H1 (cell line): ENCODE data around the gene ZBTB40. TPM values are rescaled to one million over a fixed set of nuclear protein-coding genes. Genes with fewer than 3 reads are reported as not detected.

Source experiments
- CTCF ChIA-PET: fragments of 300-600 bp; sonication (Branson Sonifier 250); formaldehyde crosslinking; loops from one replicate; lab custom pipeline; 2021; ENCODE audit not compliant: partially characterized antibody; lab: Charles Lee
- POLR2A ChIA-PET: fragments of 300-600 bp; sonication (Branson Sonifier 250); formaldehyde crosslinking; loops from one replicate; lab custom pipeline; 2021; ENCODE audit warnings: inconsistent platforms; ENCODE audit not compliant: partially characterized antibody; lab: Charles Lee
- DNase-seq, 2 experiments: peaks; one replicate each; pipeline versions ENCODE4 v3.0.0 to v3.0.0-alpha.2; 2010 to 2022; ENCODE audit warnings: low spot score in 2 of 2, low read depth in 1 of 2, mixed read lengths in 1 of 2
- FAIRE-seq: peaks from 2 replicates; lab custom pipeline; 2011; peaks lifted over from hg19 to GRCh38; lab: Jason Lieb, UNC
- H2AFZ ChIP-seq: 2 replicates; pipeline ENCODE4 v1.8.1; 2012; ENCODE audit warnings: low read length, inconsistent platforms
- H2AK5ac ChIP-seq: 2 replicates; pipeline ENCODE4 v1.6.1; 2013; ENCODE audit warnings: low read depth, low read length
- H2BK120ac ChIP-seq: replicated peaks from 2 replicates; pipeline ENCODE3; 2013; ENCODE audit warnings: low read depth, low read length, inconsistent platforms
- H2BK12ac ChIP-seq: 2 replicates; pipeline ENCODE4 v1.6.1; 2013; ENCODE audit warnings: low read depth, low read length
- H2BK15ac ChIP-seq: 2 replicates; pipeline ENCODE4 v1.6.1; 2013; ENCODE audit warnings: low read length
- H2BK20ac ChIP-seq: 2 replicates; pipeline ENCODE4 v1.6.1; 2013; ENCODE audit warnings: low read length
- H2BK5ac ChIP-seq: 2 replicates; pipeline ENCODE4 v1.6.1; 2013; ENCODE audit warnings: low read depth, low read length
- H3K14ac ChIP-seq: 2 replicates; pipeline ENCODE4 v1.6.1; 2013; ENCODE audit warnings: inconsistent platforms; ENCODE audit not compliant: insufficient read length
- H3K18ac ChIP-seq: 2 replicates; pipeline ENCODE4 v1.6.1; 2013; ENCODE audit warnings: low read length; ENCODE audit errors: extremely low read depth
- H3K23ac ChIP-seq: 2 replicates; pipeline ENCODE4 v1.6.1; 2013; ENCODE audit warnings: inconsistent platforms; ENCODE audit not compliant: insufficient read length
- H3K23me2 ChIP-seq: 2 replicates; pipeline ENCODE4 v1.6.1; 2013; ENCODE audit warnings: low read depth, low read length
- H3K27ac ChIP-seq: 2 replicates; pipeline ENCODE4 v1.6.1; 2011; ENCODE audit warnings: low read depth, low read length, inconsistent platforms
- H3K27me3 ChIP-seq, 4 experiments: replicated peaks in 1 of 4; 1 replicate in 1 of 4; 2 replicates in 3 of 4; pipeline versions ENCODE4 v1.6.1 to v1.8.1; 2011 to 2013; ENCODE audit warnings: low read length in 3 of 4, mild to moderate bottlenecking in 3 of 4, inconsistent platforms in 2 of 4, mixed read lengths in 2 of 4, moderate library complexity in 1 of 4; ENCODE audit not compliant: control insufficient read depth in 3 of 4, insufficient read depth in 3 of 4; ENCODE audit errors: extremely low read depth in 1 of 4
- H3K36me3 ChIP-seq, 4 experiments: 2 replicates each; pipeline versions ENCODE4 v1.6.1 to v1.8.1; 2011 to 2013; ENCODE audit warnings: mild to moderate bottlenecking in 4 of 4, low read length in 3 of 4, moderate library complexity in 2 of 4, control low read depth in 1 of 4, inconsistent platforms in 1 of 4; ENCODE audit not compliant: insufficient read depth in 4 of 4, control insufficient read depth in 2 of 4
- H3K4ac ChIP-seq: replicated peaks from 2 replicates; pipeline ENCODE3; 2013; ENCODE audit warnings: low read length, low read depth, mixed read lengths, inconsistent platforms; ENCODE audit not compliant: insufficient read length
- H3K4me1 ChIP-seq, 4 experiments: replicated peaks in 1 of 4; 1 replicate in 1 of 4; 2 replicates in 3 of 4; pipeline versions ENCODE4 v1.6.1 to v1.8.1; 2011 to 2013; ENCODE audit warnings: low read length in 3 of 4, inconsistent platforms in 2 of 4, mixed read lengths in 1 of 4; ENCODE audit not compliant: insufficient read depth in 4 of 4, control insufficient read depth in 3 of 4
- H3K4me2 ChIP-seq, 2 experiments: 2 replicates each; pipeline versions ENCODE4 v1.6.1 to v1.8.1; 2011 to 2013; ENCODE audit warnings: low read depth in 2 of 2, low read length in 2 of 2, control low read depth in 1 of 2, inconsistent platforms in 1 of 2, mild to moderate bottlenecking in 1 of 2; ENCODE audit not compliant: insufficient read depth in 1 of 2
- H3K4me3 ChIP-seq, 4 experiments: fragments of 200-600, 300-600 bp in 1 of 4; sonication (generic), shearing (Covaris generic), sonication (Bioruptor Twin) in 1 of 4; 2 replicates each; pipeline versions ENCODE4 v1.5.1 to v1.8.1; 2011 to 2016; ENCODE audit warnings: low read length in 4 of 4, low read depth in 3 of 4, control low read depth in 2 of 4, inconsistent platforms in 2 of 4, mild to moderate bottlenecking in 2 of 4, mixed read lengths in 1 of 4, moderate library complexity in 1 of 4; ENCODE audit not compliant: insufficient read depth in 2 of 4; ENCODE audit errors: extremely low read depth in 1 of 4
- H3K56ac ChIP-seq: replicated peaks from 2 replicates; pipeline ENCODE3; 2013; ENCODE audit warnings: low read depth, mild to moderate bottlenecking, mixed read lengths, low read length, inconsistent platforms; ENCODE audit not compliant: insufficient read length
- H3K79me1 ChIP-seq: 2 replicates; pipeline ENCODE4 v1.6.1; 2013; ENCODE audit warnings: low read depth, low read length, control low read depth
- H3K79me2 ChIP-seq, 2 experiments: 2 replicates each; pipeline versions ENCODE4 v1.6.1 to v1.8.1; 2012 to 2013; ENCODE audit warnings: low read length in 2 of 2, mild to moderate bottlenecking in 2 of 2, inconsistent platforms in 1 of 2; ENCODE audit not compliant: insufficient read depth in 2 of 2, control insufficient read depth in 1 of 2
- H3K9ac ChIP-seq, 4 experiments: replicated peaks in 1 of 4; 1 replicate in 1 of 4; 2 replicates in 3 of 4; pipeline versions ENCODE4 v1.6.1 to v1.8.1; 2011 to 2013; ENCODE audit warnings: low read depth in 3 of 4, low read length in 3 of 4, control low read depth in 2 of 4, mild to moderate bottlenecking in 2 of 4, moderate library complexity in 2 of 4, inconsistent platforms in 1 of 4; ENCODE audit errors: extremely low read depth in 1 of 4
- H3K9me3 ChIP-seq, 2 experiments: 2 replicates each; pipeline versions ENCODE4 v1.6.1 to v1.8.1; 2012 to 2013; ENCODE audit warnings: mild to moderate bottlenecking in 2 of 2, moderate library complexity in 2 of 2, control low read depth in 1 of 2, inconsistent platforms in 1 of 2, low read depth in 1 of 2, low read length in 1 of 2, mixed read lengths in 1 of 2; ENCODE audit not compliant: insufficient read depth in 2 of 2
- H4K20me1 ChIP-seq, 2 experiments: replicated peaks in 1 of 2; 2 replicates each; pipeline versions ENCODE3 to v1.8.1; 2011 to 2013; ENCODE audit warnings: inconsistent platforms in 2 of 2, low read length in 2 of 2, mild to moderate bottlenecking in 1 of 2; ENCODE audit not compliant: insufficient read depth in 2 of 2, control insufficient read depth in 1 of 2
- H4K5ac ChIP-seq: 2 replicates; pipeline ENCODE4 v1.6.1; 2013; ENCODE audit warnings: low read length, low read depth, mixed read lengths, inconsistent platforms; ENCODE audit not compliant: insufficient read length
- H4K8ac ChIP-seq: 2 replicates; pipeline ENCODE4 v1.8.0; 2013; ENCODE audit warnings: mild to moderate bottlenecking, moderate library complexity, low read length, inconsistent platforms; ENCODE audit not compliant: insufficient read depth; ENCODE audit errors: extremely low read depth
- H4K91ac ChIP-seq: replicated peaks from 2 replicates; pipeline ENCODE3; 2013; ENCODE audit warnings: low read length, mixed read lengths, inconsistent platforms; ENCODE audit not compliant: insufficient read length
- SIN3A ChIP-seq, 2 experiments: IDR thresholded peaks in 1 of 2; conservative IDR thresholded peaks in 1 of 2; 2 replicates each; pipeline ENCODE4 v1.6.1; 2011 to 2012; ENCODE audit warnings: low read length in 2 of 2, improper control_type of control experiment in 1 of 2, low read depth in 1 of 2, mild to moderate bottlenecking in 1 of 2
- WGBS, 2 experiments: shearing (Covaris generic) in 1 of 2; methylation state at CpG; one replicate each; pipeline versions ENCODE4 v1.1.6 to v1.1.7; 2013 to 2015; ENCODE audit warnings: low lambda C conversion rate in 2 of 2, mixed read lengths in 2 of 2, inconsistent platforms in 1 of 2, low coverage in 1 of 2, missing lambda C conversion rate in 1 of 2; ENCODE audit not compliant: insufficient replicate concordance in 2 of 2, insufficient coverage in 1 of 2, insufficient read length in 1 of 2; ENCODE audit errors: extremely low coverage in 1 of 2, missing lambda C conversion rate in 1 of 2; 5-methylcytosine and 5-hydroxymethylcytosine counted together
- polyA plus RNA-seq, 7 experiments: library from polyadenylated mRNA; depleted of rRNA in 3 of 7; stranded (reverse) in 5 of 7; unstranded in 2 of 7; fragments of >200 nt in 5 of 7; fragments of 200-250 nt in 2 of 7; gene quantifications; 1 replicate in 5 of 7; 2 replicates in 1 of 7; 4 replicates in 1 of 7; pipeline versions ENCODE4 v1.2.1 to v1.2.3, GENCODE V29; 2011 to 2013; ENCODE audit warnings: missing spikeins in 2 of 7, mixed read lengths in 2 of 7
- total RNA-seq: library from RNA; stranded (reverse); fragmentation: NEBNext Ultra II Directional; extraction: Animal tissue kit (Norgen Biotek cat#: 25700); gene quantifications from 2 replicates; pipeline ENCODE4 v1.2.1, GENCODE V29; 2021

The ZBTB40 gene
- total and polyA plus RNA-seq, 2 of the 8 experiments (the other 6 are each of a cell fraction or from before 2014, with no cell fraction given), result 3.1 to 19.3 TPM

GRCh38 chr1:22484706-22485345 is 33.2 kb downstream of the ZBTB40 start:
- no peak overlapping the region for H3K18ac ChIP-seq
- H3K27me3 ChIP-seq, result no peaks in the 10 kb centered on the region
- POLR2A ChIA-PET, result no interaction called here
- no peak overlapping the region for H3K14ac ChIP-seq
- WGBS, 2 experiments, result 85% methylated on average over 2 of the region's 2 CpGs; no CpG with 5 or more reads in 1 of the 2 experiments
- no peaks in the 10 kb centered on the region for H4K20me1 ChIP-seq
- H2BK15ac ChIP-seq, result no peak overlapping the region
- H3K4ac ChIP-seq, result no peak overlapping the region
- H3K9me3 ChIP-seq, result peaks cover 0 to 2% of the 10 kb centered on the region in 2 experiments; a peak in 1 of 4 replicates
- H3K36me3 ChIP-seq, result no peaks in the 10 kb centered on the region
- H2BK120ac ChIP-seq, result no peak overlapping the region
- no peaks in the 10 kb centered on the region for H3K79me1 ChIP-seq
- H3K23ac ChIP-seq, result no peak overlapping the region
- H2AK5ac ChIP-seq, result no peak overlapping the region
- H4K5ac ChIP-seq, result no peak overlapping the region
- no peak overlapping the region for H2AFZ ChIP-seq
- no peak overlapping the region for H2BK5ac ChIP-seq
- H4K91ac ChIP-seq, result no peak overlapping the region
- H2BK12ac ChIP-seq, result no peak overlapping the region
- no peak for DNase-seq
- no peaks in the 10 kb centered on the region for H3K23me2 ChIP-seq
- no peak for TF ChIP-seq SIN3A (conservative IDR thresholded peaks at IDR 0.05 in 1 of 2, IDR thresholded peaks at IDR 0.05 in 1 of 2; ENCODE audit: low read depth in 1 of 2, low read length in 2 of 2)
- CTCF ChIA-PET, result no interaction called here
- H2BK20ac ChIP-seq, result no peak overlapping the region
- no peak overlapping the region for H3K9ac ChIP-seq
- FAIRE-seq, result no peak
- H3K27ac ChIP-seq, result no peak overlapping the region
- peaks cover 0 to 37% of the 10 kb centered on the region in 2 experiments; a peak in 2 of 4 replicates for H3K79me2 ChIP-seq
- peaks cover 2 to 10% (median 4%) of the 10 kb centered on the region in 4 experiments for H3K4me1 ChIP-seq
- no peak overlapping the region for H3K4me3 ChIP-seq
- no peak overlapping the region for H3K56ac ChIP-seq
- no peak overlapping the region for H3K4me2 ChIP-seq
- H4K8ac ChIP-seq, result no peak overlapping the region
